H1 (cell line): ENCODE measurements around the gene ADAMTS17. TPM values are rescaled to one million over a fixed set of nuclear protein-coding genes. Genes with fewer than 3 reads are reported as not detected.

Experiments used
- CTCF ChIA-PET: fragments of 300-600 bp; sonication (Branson Sonifier 250); formaldehyde crosslinking; loops from one replicate; lab custom pipeline; 2021; ENCODE audit not compliant: partially characterized antibody; lab: Charles Lee
- POLR2A ChIA-PET: fragments of 300-600 bp; sonication (Branson Sonifier 250); formaldehyde crosslinking; loops from one replicate; lab custom pipeline; 2021; ENCODE audit warnings: inconsistent platforms; ENCODE audit not compliant: partially characterized antibody; lab: Charles Lee
- DNase-seq, 2 experiments: peaks; one replicate each; pipeline versions ENCODE4 v3.0.0 to v3.0.0-alpha.2; 2010 to 2022; ENCODE audit warnings: low spot score in 2 of 2, low read depth in 1 of 2, mixed read lengths in 1 of 2
- FAIRE-seq: peaks from 2 replicates; lab custom pipeline; 2011; peaks lifted over from hg19 to GRCh38; lab: Jason Lieb, UNC
- H2AFZ ChIP-seq: 2 replicates; pipeline ENCODE4 v1.8.1; 2012; ENCODE audit warnings: low read length, inconsistent platforms
- H2AK5ac ChIP-seq: 2 replicates; pipeline ENCODE4 v1.6.1; 2013; ENCODE audit warnings: low read depth, low read length
- H2BK120ac ChIP-seq: replicated peaks from 2 replicates; pipeline ENCODE3; 2013; ENCODE audit warnings: low read depth, low read length, inconsistent platforms
- H2BK12ac ChIP-seq: 2 replicates; pipeline ENCODE4 v1.6.1; 2013; ENCODE audit warnings: low read depth, low read length
- H2BK15ac ChIP-seq: 2 replicates; pipeline ENCODE4 v1.6.1; 2013; ENCODE audit warnings: low read length
- H2BK20ac ChIP-seq: 2 replicates; pipeline ENCODE4 v1.6.1; 2013; ENCODE audit warnings: low read length
- H2BK5ac ChIP-seq: 2 replicates; pipeline ENCODE4 v1.6.1; 2013; ENCODE audit warnings: low read depth, low read length
- H3K14ac ChIP-seq: 2 replicates; pipeline ENCODE4 v1.6.1; 2013; ENCODE audit warnings: inconsistent platforms; ENCODE audit not compliant: insufficient read length
- H3K18ac ChIP-seq: 2 replicates; pipeline ENCODE4 v1.6.1; 2013; ENCODE audit warnings: low read length; ENCODE audit errors: extremely low read depth
- H3K23ac ChIP-seq: 2 replicates; pipeline ENCODE4 v1.6.1; 2013; ENCODE audit warnings: inconsistent platforms; ENCODE audit not compliant: insufficient read length
- H3K23me2 ChIP-seq: 2 replicates; pipeline ENCODE4 v1.6.1; 2013; ENCODE audit warnings: low read depth, low read length
- H3K27ac ChIP-seq: 2 replicates; pipeline ENCODE4 v1.6.1; 2011; ENCODE audit warnings: low read depth, low read length, inconsistent platforms
- H3K27me3 ChIP-seq, 4 experiments: replicated peaks in 1 of 4; 1 replicate in 1 of 4; 2 replicates in 3 of 4; pipeline versions ENCODE4 v1.6.1 to v1.8.1; 2011 to 2013; ENCODE audit warnings: low read length in 3 of 4, mild to moderate bottlenecking in 3 of 4, inconsistent platforms in 2 of 4, mixed read lengths in 2 of 4, moderate library complexity in 1 of 4; ENCODE audit not compliant: control insufficient read depth in 3 of 4, insufficient read depth in 3 of 4; ENCODE audit errors: extremely low read depth in 1 of 4
- H3K36me3 ChIP-seq, 4 experiments: 2 replicates each; pipeline versions ENCODE4 v1.6.1 to v1.8.1; 2011 to 2013; ENCODE audit warnings: mild to moderate bottlenecking in 4 of 4, low read length in 3 of 4, moderate library complexity in 2 of 4, control low read depth in 1 of 4, inconsistent platforms in 1 of 4; ENCODE audit not compliant: insufficient read depth in 4 of 4, control insufficient read depth in 2 of 4
- H3K4ac ChIP-seq: replicated peaks from 2 replicates; pipeline ENCODE3; 2013; ENCODE audit warnings: low read length, low read depth, mixed read lengths, inconsistent platforms; ENCODE audit not compliant: insufficient read length
- H3K4me1 ChIP-seq, 4 experiments: replicated peaks in 1 of 4; 1 replicate in 1 of 4; 2 replicates in 3 of 4; pipeline versions ENCODE4 v1.6.1 to v1.8.1; 2011 to 2013; ENCODE audit warnings: low read length in 3 of 4, inconsistent platforms in 2 of 4, mixed read lengths in 1 of 4; ENCODE audit not compliant: insufficient read depth in 4 of 4, control insufficient read depth in 3 of 4
- H3K4me2 ChIP-seq, 2 experiments: 2 replicates each; pipeline versions ENCODE4 v1.6.1 to v1.8.1; 2011 to 2013; ENCODE audit warnings: low read depth in 2 of 2, low read length in 2 of 2, control low read depth in 1 of 2, inconsistent platforms in 1 of 2, mild to moderate bottlenecking in 1 of 2; ENCODE audit not compliant: insufficient read depth in 1 of 2
- H3K4me3 ChIP-seq, 4 experiments: fragments of 200-600, 300-600 bp in 1 of 4; sonication (generic), shearing (Covaris generic), sonication (Bioruptor Twin) in 1 of 4; 2 replicates each; pipeline versions ENCODE4 v1.5.1 to v1.8.1; 2011 to 2016; ENCODE audit warnings: low read length in 4 of 4, low read depth in 3 of 4, control low read depth in 2 of 4, inconsistent platforms in 2 of 4, mild to moderate bottlenecking in 2 of 4, mixed read lengths in 1 of 4, moderate library complexity in 1 of 4; ENCODE audit not compliant: insufficient read depth in 2 of 4; ENCODE audit errors: extremely low read depth in 1 of 4
- H3K56ac ChIP-seq: replicated peaks from 2 replicates; pipeline ENCODE3; 2013; ENCODE audit warnings: low read depth, mild to moderate bottlenecking, mixed read lengths, low read length, inconsistent platforms; ENCODE audit not compliant: insufficient read length
- H3K79me1 ChIP-seq: 2 replicates; pipeline ENCODE4 v1.6.1; 2013; ENCODE audit warnings: low read depth, low read length, control low read depth
- H3K79me2 ChIP-seq, 2 experiments: 2 replicates each; pipeline versions ENCODE4 v1.6.1 to v1.8.1; 2012 to 2013; ENCODE audit warnings: low read length in 2 of 2, mild to moderate bottlenecking in 2 of 2, inconsistent platforms in 1 of 2; ENCODE audit not compliant: insufficient read depth in 2 of 2, control insufficient read depth in 1 of 2
- H3K9ac ChIP-seq, 4 experiments: replicated peaks in 1 of 4; 1 replicate in 1 of 4; 2 replicates in 3 of 4; pipeline versions ENCODE4 v1.6.1 to v1.8.1; 2011 to 2013; ENCODE audit warnings: low read depth in 3 of 4, low read length in 3 of 4, control low read depth in 2 of 4, mild to moderate bottlenecking in 2 of 4, moderate library complexity in 2 of 4, inconsistent platforms in 1 of 4; ENCODE audit errors: extremely low read depth in 1 of 4
- H3K9me3 ChIP-seq, 2 experiments: 2 replicates each; pipeline versions ENCODE4 v1.6.1 to v1.8.1; 2012 to 2013; ENCODE audit warnings: mild to moderate bottlenecking in 2 of 2, moderate library complexity in 2 of 2, control low read depth in 1 of 2, inconsistent platforms in 1 of 2, low read depth in 1 of 2, low read length in 1 of 2, mixed read lengths in 1 of 2; ENCODE audit not compliant: insufficient read depth in 2 of 2
- H4K20me1 ChIP-seq, 2 experiments: replicated peaks in 1 of 2; 2 replicates each; pipeline versions ENCODE3 to v1.8.1; 2011 to 2013; ENCODE audit warnings: inconsistent platforms in 2 of 2, low read length in 2 of 2, mild to moderate bottlenecking in 1 of 2; ENCODE audit not compliant: insufficient read depth in 2 of 2, control insufficient read depth in 1 of 2
- H4K5ac ChIP-seq: 2 replicates; pipeline ENCODE4 v1.6.1; 2013; ENCODE audit warnings: low read length, low read depth, mixed read lengths, inconsistent platforms; ENCODE audit not compliant: insufficient read length
- H4K8ac ChIP-seq: 2 replicates; pipeline ENCODE4 v1.8.0; 2013; ENCODE audit warnings: mild to moderate bottlenecking, moderate library complexity, low read length, inconsistent platforms; ENCODE audit not compliant: insufficient read depth; ENCODE audit errors: extremely low read depth
- H4K91ac ChIP-seq: replicated peaks from 2 replicates; pipeline ENCODE3; 2013; ENCODE audit warnings: low read length, mixed read lengths, inconsistent platforms; ENCODE audit not compliant: insufficient read length
- SRF ChIP-seq: IDR thresholded peaks from 2 replicates; pipeline ENCODE4 v1.6.1; 2011; ENCODE audit warnings: mild to moderate bottlenecking, low read depth, low read length, moderate library complexity
- WGBS, 2 experiments: shearing (Covaris generic) in 1 of 2; methylation state at CpG; one replicate each; pipeline versions ENCODE4 v1.1.6 to v1.1.7; 2013 to 2015; ENCODE audit warnings: low lambda C conversion rate in 2 of 2, mixed read lengths in 2 of 2, inconsistent platforms in 1 of 2, low coverage in 1 of 2, missing lambda C conversion rate in 1 of 2; ENCODE audit not compliant: insufficient replicate concordance in 2 of 2, insufficient coverage in 1 of 2, insufficient read length in 1 of 2; ENCODE audit errors: extremely low coverage in 1 of 2, missing lambda C conversion rate in 1 of 2; 5-methylcytosine and 5-hydroxymethylcytosine counted together
- polyA plus RNA-seq, 7 experiments: library from polyadenylated mRNA; depleted of rRNA in 3 of 7; stranded (reverse) in 5 of 7; unstranded in 2 of 7; fragments of >200 nt in 5 of 7; fragments of 200-250 nt in 2 of 7; gene quantifications; 1 replicate in 5 of 7; 2 replicates in 1 of 7; 4 replicates in 1 of 7; pipeline versions ENCODE4 v1.2.1 to v1.2.3, GENCODE V29; 2011 to 2013; ENCODE audit warnings: missing spikeins in 2 of 7, mixed read lengths in 2 of 7
- total RNA-seq: library from RNA; stranded (reverse); fragmentation: NEBNext Ultra II Directional; extraction: Animal tissue kit (Norgen Biotek cat#: 25700); gene quantifications from 2 replicates; pipeline ENCODE4 v1.2.1, GENCODE V29; 2021

Gene ADAMTS17
- total and polyA plus RNA-seq, 2 of the 8 experiments (the other 6 are each of a cell fraction or from before 2014, with no cell fraction given): 0.51 to 1.7 TPM

DNA sequence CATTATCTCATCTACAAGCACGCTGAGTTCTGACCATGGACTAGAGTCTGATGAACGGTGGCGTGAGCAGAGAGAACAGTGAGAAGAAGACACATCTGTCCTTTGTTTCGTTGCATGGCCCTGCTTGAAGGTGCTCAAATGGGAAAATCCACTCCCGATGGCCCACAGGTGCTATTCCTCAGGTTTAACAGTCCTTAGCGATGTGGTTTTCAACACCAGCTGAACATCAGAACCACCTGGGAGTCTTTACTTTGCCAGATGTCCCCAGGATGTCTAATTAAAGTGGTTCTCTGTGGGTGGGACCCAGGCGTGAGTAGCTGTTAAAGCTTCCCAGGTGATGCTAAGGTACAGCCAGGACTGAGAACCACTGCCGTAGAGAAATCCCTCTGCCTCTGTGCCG is 13.0 kb downstream of the ADAMTS17 start:
- H3K18ac ChIP-seq: no peak overlapping the region

More for the DNA sequence above, 13.0 kb downstream of the ADAMTS17 start:
- TF ChIP-seq SRF: no peak
- TF ChIP-seq, all 59 proteins: peak for 0
- Histone ChIP-seq H2BK20ac (no peak overlapping the region), H3K23ac (no peak overlapping the region), H2BK12ac (no peak overlapping the region), H3K9ac (no peak overlapping the region), H2AK5ac (no peak overlapping the region), H4K8ac (no peak overlapping the region), H4K91ac (no peak overlapping the region), H2AFZ (no peak overlapping the region), H3K27ac (no peak overlapping the region), H3K79me1 (no peaks in the 10 kb centered on the region), H3K36me3 (no peaks in the 10 kb centered on the region), H3K4me3 (no peak overlapping the region), H3K4ac (no peak overlapping the region), H3K56ac (no peak overlapping the region), H3K23me2 (no peaks in the 10 kb centered on the region), H3K9me3 (no peaks in the 10 kb centered on the region), H3K79me2 (no peaks in the 10 kb centered on the region), H2BK5ac (no peak overlapping the region), H3K4me2 (no peak overlapping the region), H3K27me3 (no peaks in the 10 kb centered on the region), H3K14ac (no peak overlapping the region), H2BK120ac (no peak overlapping the region), H3K4me1 (no peaks in the 10 kb centered on the region), H4K5ac (no peak overlapping the region), H4K20me1 (no peaks in the 10 kb centered on the region), H2BK15ac (no peak overlapping the region)
- ChIA-PET POLR2A (no interaction called here), CTCF (interaction anchor here (0.8 to 3.9 kb wide), 2 partner anchors 10 to 385 kb away, joined by 4 to 24 read pairs; no protein-coding TSS in a partner anchor)
- FAIRE-seq: no peak
- DNase-seq: no peak
- WGBS, 2 experiments: 93% methylated on average over 9 of the region's 9 CpGs; no CpG with 5 or more reads in 1 of the 2 experiments
